GM18499 (cell line): Measurements from ENCODE around the gene AKR1C3.
"Not testable (repeated sequence)": the region's sequence is repeated elsewhere in the genome, so short reads cannot be mapped to it uniquely, and the experiment has no call there.

Source experiments
- ATAC-seq: cut with Tn5 transposase; IDR thresholded peaks from one replicate; pipeline ENCODE4 v1.9.1; 2021; ENCODE audit warnings: moderate number of reproducible peaks; ENCODE audit not compliant: insufficient read depth, unreplicated experiment

The AKR1C3 gene

GRCh38 chr10:5094265-5095205 is at the start of gene AKR1C3:
AKR1C3 (plus strand) TSS chr10:5094414; CDS start chr10:5094445, 31 bp downstream.
- ATAC-seq = no peak

- ATAC-seq = no peak
These were observed 49.1 kb upstream of the AKR1C3 start for GRCh38 chr10:5045095-5045494.

GRCh38 chr10:5046410-5046809 is 47.8 kb upstream of the AKR1C3 start:
- no peak for ATAC-seq

- ATAC-seq = not testable (repeated sequence)
These were observed 47.2 kb upstream of the AKR1C3 start for GRCh38 chr10:5047055-5047454.

GRCh38 chr10:5047912-5048628 is 46.1 kb upstream of the AKR1C3 start:
- no peak for ATAC-seq

- ATAC-seq = not testable (repeated sequence)
These were observed 41.2 kb upstream of the AKR1C3 start for GRCh38 chr10:5052951-5053500.

GRCh38 chr10:5054831-5055230 is 39.4 kb upstream of the AKR1C3 start:
- not testable (repeated sequence) for ATAC-seq

GRCh38 chr10:5059267-5059666 is 34.9 kb upstream of the AKR1C3 start:
- ATAC-seq = not testable (repeated sequence)

- not testable (repeated sequence) for ATAC-seq
These were observed 33.4 kb upstream of the AKR1C3 start for GRCh38 chr10:5060791-5061190.

- ATAC-seq = no peak
These were observed 29.6 kb upstream of the AKR1C3 start for GRCh38 chr10:5064656-5065055.

- no peak for ATAC-seq
These were observed 25.8 kb upstream of the AKR1C3 start for GRCh38 chr10:5068274-5068984.

GRCh38 chr10:5070648-5071410 is 23.4 kb upstream of the AKR1C3 start:
- no peak for ATAC-seq

- no peak for ATAC-seq
These were observed 22.6 kb upstream of the AKR1C3 start for GRCh38 chr10:5071411-5072198.

- ATAC-seq = no peak
These were observed 20.6 kb upstream of the AKR1C3 start for GRCh38 chr10:5073659-5074058.

GRCh38 chr10:5076615-5077014 is 17.6 kb upstream of the AKR1C3 start:
- no peak for ATAC-seq

- no peak for ATAC-seq
These were observed 15.6 kb upstream of the AKR1C3 start for GRCh38 chr10:5078547-5079180.

GRCh38 chr10:5079306-5079830 is 14.8 kb upstream of the AKR1C3 start:
- ATAC-seq = no peak

GRCh38 chr10:5079836-5080235 is 14.4 kb upstream of the AKR1C3 start:
- no peak for ATAC-seq
